K562 (cell line): ENCODE results near the gene PDE2A. TPM values are rescaled to one million over a fixed set of nuclear protein-coding genes. Genes with fewer than 3 reads are reported as not detected.
A peak's percentile ranks its signal among the peaks of the same experiment; 100 is the strongest.

Experiments
- ESRRA ChIP-seq: fragments of 450-650 bp; IDR thresholded peaks from 2 replicates; pipeline ENCODE4 v1.6.1; 2014; ENCODE audit warnings: low read depth, mild to moderate bottlenecking, moderate library complexity, borderline replicate concordance
- MAZ ChIP-seq, 2 experiments: fragments of 450-650 bp in 1 of 2; sonication (generic) in 1 of 2; formaldehyde crosslinking; IDR thresholded peaks in 1 of 2; conservative IDR thresholded peaks in 1 of 2; 2 replicates each; pipeline versions ENCODE4 v1.4.0 to v1.5.0; 2020; ENCODE audit warnings: mild to moderate bottlenecking in 1 of 2, missing genetic modification reagents in 1 of 2
- RERE ChIP-seq: sonication (generic); formaldehyde crosslinking; IDR thresholded peaks from 2 replicates; pipeline ENCODE4 v1.8.0; 2023; ENCODE audit warnings: missing genetic modification reagents, mild to moderate bottlenecking, borderline replicate concordance
- RNF219 ChIP-seq: fragments of 250-450 bp; sonication (Bioruptor Pico); IDR thresholded peaks from 2 replicates; pipeline ENCODE4 v1.5.0; 2022; ENCODE audit warnings: mild to moderate bottlenecking
- SMAD3 ChIP-seq: fragments of 450-650 bp; formaldehyde crosslinking; conservative IDR thresholded peaks from 2 replicates; pipeline ENCODE4 v1.4.0; 2020; ENCODE audit warnings: mild to moderate bottlenecking
- SMARCE1 ChIP-seq: fragments of 450-650 bp; IDR thresholded peaks from 2 replicates; pipeline ENCODE4 v1.7.1; 2016; ENCODE audit warnings: mild to moderate bottlenecking
- STAT5B ChIP-seq: fragments of 250-450 bp; sonication (Bioruptor Pico); IDR thresholded peaks from 2 replicates; pipeline ENCODE4 v1.8.0; 2021; ENCODE audit warnings: mild to moderate bottlenecking, inconsistent platforms
- VEZF1 ChIP-seq: fragments of 200-800 bp; sonication (Bioruptor generic); IDR thresholded peaks from 2 replicates; pipeline ENCODE4 v1.6.1; 2017; ENCODE audit warnings: missing genetic modification characterization, missing compliant biosample characterization
- ZBTB5 ChIP-seq: fragments of 450-650 bp; IDR thresholded peaks from 2 replicates; pipeline ENCODE4 v1.6.1; 2017; ENCODE audit warnings: antibody characterized with exemption
- ZNF184 ChIP-seq: sonication (generic); formaldehyde crosslinking; IDR thresholded peaks from 2 replicates; pipeline ENCODE4 v1.5.0; 2020; ENCODE audit warnings: missing genetic modification reagents
- ZNF274 ChIP-seq: IDR thresholded peaks from 2 replicates; pipeline ENCODE4 v1.6.1; 2011; ENCODE audit warnings: low read depth, mild to moderate bottlenecking, low read length, moderate library complexity, borderline replicate concordance
- ZNF561 ChIP-seq: fragments of 450-650 bp; formaldehyde crosslinking; conservative IDR thresholded peaks from 2 replicates; pipeline ENCODE4 v1.4.0; 2020; ENCODE audit warnings: mild to moderate bottlenecking, moderate library complexity
- polyA plus RNA-seq, 8 experiments: library from polyadenylated mRNA; depleted of rRNA in 4 of 8; stranded (reverse) in 5 of 8; unstranded in 3 of 8; fragments of >200 nt; fragmentation: Nextera tagmentation in 2 of 8; fragmentation: Illumina TruSeq in 1 of 8; extraction: Ambion mirVana in 2 of 8; extraction: Trizol in 1 of 8; gene quantifications; 2 replicates each; pipeline versions ENCODE4 v1.2.1 to v1.2.3, GENCODE V29; 2011 to 2014; ENCODE audit warnings: inconsistent platforms in 1 of 8, missing spikeins in 1 of 8
- total RNA-seq, 7 experiments: library from RNA; depleted of rRNA in 6 of 7; stranded (reverse); fragments of >200 nt in 6 of 7; fragmentation: Illumina TruSeq in 2 of 7; extraction: Trizol in 2 of 7; gene quantifications; 2 replicates each; pipeline versions ENCODE4 v1.2.1 to v1.2.3, GENCODE V29; 2011 to 2021; ENCODE audit warnings: low replicate concordance in 1 of 7
- TF ChIP-seq, protein P1 (sequence below), 3 experiments: fragments of 200-800 bp in 1 of 3; sonication (Bioruptor generic) in 1 of 3; sonication (generic) in 1 of 3; formaldehyde crosslinking in 1 of 3; IDR thresholded peaks; 2 replicates each; pipeline versions ENCODE4 v1.6.1 to v1.8.0; 2016 to 2022; ENCODE audit warnings: mild to moderate bottlenecking in 2 of 3, missing compliant biosample characterization in 2 of 3, missing genetic modification characterization in 2 of 3, missing genetic modification reagents in 1 of 3

PDE2A gene
- total and polyA plus RNA-seq, 9 of the 15 experiments (the other 6 are each of a cell fraction or from before 2014, with no cell fraction given), result 0.07 to 15.2 (median 1.6) TPM; not detected in 1

- TF ChIP-seq SMAD3, result no peak
- 0 out of 4 replicates have a peak, but pooled peaks of 1 of the 2 experiments have one; percentile 20 for TF ChIP-seq MAZ (CRISPR knock-in tag; conservative IDR thresholded peaks at IDR 0.05 in 1 of 2, IDR thresholded peaks at IDR 0.05 in 1 of 2)
- TF ChIP-seq ZNF184, result no peak
- TF ChIP-seq VEZF1 (CRISPR knock-in tag), result peak; percentile 82
- TF ChIP-seq ZNF274, result no peak
- TF ChIP-seq RERE, result no peak
- no peak for TF ChIP-seq ZNF561
- TF ChIP-seq STAT5B (CRISPR knock-in tag), result no peak
- peak; percentile 45; the same call in 1 of the 2 replicates for TF ChIP-seq ESRRA
- TF ChIP-seq ZBTB5, result no peak
- TF ChIP-seq RNF219 (CRISPR knock-in tag), result no peak
- TF ChIP-seq, protein P1, sequence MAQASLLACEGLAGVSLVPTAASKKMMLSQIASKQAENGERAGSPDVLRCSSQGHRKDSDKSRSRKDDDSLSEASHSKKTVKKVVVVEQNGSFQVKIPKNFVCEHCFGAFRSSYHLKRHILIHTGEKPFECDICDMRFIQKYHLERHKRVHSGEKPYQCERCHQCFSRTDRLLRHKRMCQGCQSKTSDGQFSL (CRISPR knock-in tag; IDR thresholded peaks at IDR 0.05), result no peak
- TF ChIP-seq, protein P1 (tag; IDR thresholded peaks at IDR 0.05), result 0 out of 4 replicates have a peak, but pooled peaks of 1 of the 2 experiments have one; percentile 31
- TF ChIP-seq SMARCE1, result no peak
Observed at GRCh38 chr11:72573072-72573854, 101.0 kb downstream of the PDE2A start (continued).
